ENCODE measurements around the gene SNX2. TPM values are rescaled to one million over a fixed set of nuclear protein-coding genes. Genes with fewer than 3 reads are reported as not detected.
"Not testable (repeated sequence)": the region's sequence is repeated elsewhere in the genome, so short reads cannot be mapped to it uniquely, and the experiment has no call there.

Gene SNX2
- total RNA-seq, 1 donor from 2014 or later, result 145 TPM

DNA sequence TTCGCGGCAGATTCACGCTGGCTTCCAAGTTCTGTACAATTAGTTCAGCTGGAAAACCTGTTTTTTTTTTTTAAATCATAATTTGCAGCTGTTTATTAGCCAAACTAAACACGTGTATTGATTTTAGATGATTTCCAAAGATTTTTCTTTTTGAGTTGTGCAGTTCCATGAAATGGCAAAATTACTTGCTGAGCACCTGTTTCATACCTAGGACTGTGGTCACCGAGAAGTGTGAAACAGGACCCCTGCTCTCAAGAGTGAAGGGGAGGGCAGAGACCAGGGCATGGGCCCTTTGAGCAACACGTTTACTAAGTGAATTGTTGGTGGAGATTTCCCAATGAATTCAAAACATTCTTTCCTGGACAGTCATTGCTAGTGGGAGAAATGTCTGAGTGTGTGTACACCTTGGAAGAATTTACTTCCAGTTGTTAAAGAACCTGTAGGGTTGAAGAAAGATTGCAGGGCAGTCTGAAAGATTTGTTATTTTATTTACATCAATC, 71.2 kb downstream of the SNX2 start:
- intact Hi-C loops (cut with micrococcal nuclease), result loop anchor here (5.0 kb wide), 1 partner anchor 576 kb away; the partner anchor contains the start of gene CEP120
- POLR2A ChIA-PET, result interaction anchor here (0.7 to 2.6 kb wide), 6 partner anchors 14 to 330 kb away, joined by 3 to 12 read pairs (median 6); partner anchors contain the start of gene SNX2
- Mint-ChIP-seq H3K9me3 (no peaks in the 10 kb centered on the region), H3K36me3 (ENCODE audit: low read depth) (no peaks in the 10 kb centered on the region), H3K4me3 (peak overlapping the region; percentile 81), H3K4me1 (peaks cover 31% of the 10 kb centered on the region), H3K27me3 (no peaks in the 10 kb centered on the region), H3K27ac (peak overlapping the region; percentile 69)
- DNase-seq (no peak), ATAC-seq (ENCODE audit: low read depth) (no peak)
- TF ChIP-seq, protein P1, sequence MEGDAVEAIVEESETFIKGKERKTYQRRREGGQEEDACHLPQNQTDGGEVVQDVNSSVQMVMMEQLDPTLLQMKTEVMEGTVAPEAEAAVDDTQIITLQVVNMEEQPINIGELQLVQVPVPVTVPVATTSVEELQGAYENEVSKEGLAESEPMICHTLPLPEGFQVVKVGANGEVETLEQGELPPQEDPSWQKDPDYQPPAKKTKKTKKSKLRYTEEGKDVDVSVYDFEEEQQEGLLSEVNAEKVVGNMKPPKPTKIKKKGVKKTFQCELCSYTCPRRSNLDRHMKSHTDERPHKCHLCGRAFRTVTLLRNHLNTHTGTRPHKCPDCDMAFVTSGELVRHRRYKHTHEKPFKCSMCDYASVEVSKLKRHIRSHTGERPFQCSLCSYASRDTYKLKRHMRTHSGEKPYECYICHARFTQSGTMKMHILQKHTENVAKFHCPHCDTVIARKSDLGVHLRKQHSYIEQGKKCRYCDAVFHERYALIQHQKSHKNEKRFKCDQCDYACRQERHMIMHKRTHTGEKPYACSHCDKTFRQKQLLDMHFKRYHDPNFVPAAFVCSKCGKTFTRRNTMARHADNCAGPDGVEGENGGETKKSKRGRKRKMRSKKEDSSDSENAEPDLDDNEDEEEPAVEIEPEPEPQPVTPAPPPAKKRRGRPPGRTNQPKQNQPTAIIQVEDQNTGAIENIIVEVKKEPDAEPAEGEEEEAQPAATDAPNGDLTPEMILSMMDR (IDR thresholded peaks at IDR 0.05), result no peak
- CTCF ChIA-PET, result interaction anchor here (0.6 to 2.4 kb wide), 3 partner anchors 142 to 261 kb away, joined by 3 to 9 read pairs (median 3); no protein-coding TSS in a partner anchor

DNA sequence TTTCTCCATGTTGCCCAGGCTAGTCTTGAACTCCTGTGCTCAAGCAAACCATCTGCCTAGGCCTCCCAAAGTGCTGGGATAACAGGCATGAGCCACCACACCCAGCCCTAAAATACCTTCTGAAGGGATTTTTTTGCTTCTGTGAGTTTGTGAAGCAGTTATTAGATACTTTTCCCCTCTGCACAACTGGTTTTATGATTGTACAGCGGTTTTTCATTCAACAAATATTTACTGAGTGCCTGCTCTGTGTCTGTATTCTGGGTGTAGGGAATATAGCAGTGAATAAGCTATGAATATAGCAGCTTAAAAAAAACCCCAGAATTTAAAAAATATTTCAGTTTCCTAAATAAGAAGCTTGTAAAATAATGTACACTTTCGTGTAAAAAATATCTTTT, 72.8 kb downstream of the SNX2 start:
- Mint-ChIP-seq H3K9me3 (no peaks in the 10 kb centered on the region), H3K27me3 (no peaks in the 10 kb centered on the region), H3K4me3 (no peak overlapping the region), H3K36me3 (ENCODE audit: low read depth) (no peaks in the 10 kb centered on the region), H3K27ac (peak overlapping the region; percentile 50), H3K4me1 (peaks cover 31% of the 10 kb centered on the region)
- ATAC-seq (ENCODE audit: low read depth) (no peak), DNase-seq (no peak)
- TF ChIP-seq, protein P1 (IDR thresholded peaks at IDR 0.05), result no peak
- ChIA-PET POLR2A (interaction anchor here (1.2 to 2.6 kb wide), 3 partner anchors 13 to 145 kb away, joined by 3 to 12 read pairs (median 5); partner anchors contain the start of gene SNX2), CTCF (no interaction called here)
- intact Hi-C loops (cut with micrococcal nuclease), result loop anchor here (5.0 kb wide), 1 partner anchor 575 kb away; the partner anchor contains the start of gene CEP120

DNA sequence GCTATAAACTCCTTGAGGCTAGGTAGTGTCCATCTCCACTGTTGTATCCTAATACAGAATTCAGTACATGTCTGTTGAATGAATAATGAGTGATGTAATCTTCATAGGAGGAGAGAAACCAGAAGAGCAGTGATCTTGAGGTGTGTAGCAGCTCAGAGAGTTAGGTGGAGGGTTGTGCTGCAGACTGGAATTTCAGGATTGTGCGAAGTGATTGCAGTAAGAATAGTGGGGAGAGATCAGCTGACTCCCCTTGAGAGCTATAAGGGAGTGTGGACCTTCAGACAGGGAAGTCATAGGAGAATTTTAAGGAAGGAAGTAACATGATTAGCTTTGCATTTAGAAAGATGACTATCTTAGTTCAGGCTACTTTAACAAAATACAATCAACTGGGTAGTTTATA, 74.9 kb downstream of the SNX2 start:
- H3K27me3 Mint-ChIP-seq, result no peaks in the 10 kb centered on the region
- H3K27ac Mint-ChIP-seq, result no peak overlapping the region
- intact Hi-C loops (cut with micrococcal nuclease), result loop anchor here (5.0 kb wide), 1 partner anchor 573 kb away; the partner anchor contains the start of gene CEP120
- no peak for DNase-seq
- peaks cover 19% of the 10 kb centered on the region for H3K4me1 Mint-ChIP-seq
- no peaks in the 10 kb centered on the region for H3K9me3 Mint-ChIP-seq
- ChIA-PET CTCF (no interaction called here), POLR2A (no interaction called here)
- H3K4me3 Mint-ChIP-seq, result no peak overlapping the region
- TF ChIP-seq, protein P1 (IDR thresholded peaks at IDR 0.05), result no peak
- H3K36me3 Mint-ChIP-seq (ENCODE audit: low read depth), result no peaks in the 10 kb centered on the region
- no peak for ATAC-seq (ENCODE audit: low read depth)

DNA sequence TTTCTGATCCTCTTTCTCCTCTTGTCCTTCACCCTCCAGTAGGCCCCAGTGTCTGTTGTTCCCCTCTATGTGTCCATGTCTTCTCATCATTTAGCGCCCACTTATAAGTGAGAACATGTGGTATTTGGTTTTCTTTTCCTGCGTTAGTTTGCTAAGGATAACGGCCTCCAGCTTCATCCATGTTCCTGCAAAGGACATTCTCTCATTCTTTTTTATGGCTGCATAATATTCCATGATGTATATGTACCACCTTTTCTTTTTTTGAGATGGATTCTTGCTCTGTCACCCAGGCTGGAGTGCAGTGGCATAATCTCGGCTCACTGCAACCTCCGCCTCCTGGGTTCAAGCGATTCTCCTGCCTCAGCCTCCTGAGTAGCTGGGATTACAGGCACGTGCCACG, 82.7 kb downstream of the SNX2 start:
- H3K4me1 Mint-ChIP-seq; H3K4me3 Mint-ChIP-seq; CTCF ChIA-PET; H3K27ac Mint-ChIP-seq; H3K9me3 Mint-ChIP-seq; ATAC-seq (ENCODE audit: low read depth); H3K36me3 Mint-ChIP-seq (ENCODE audit: low read depth); DNase-seq; POLR2A ChIA-PET; H3K27me3 Mint-ChIP-seq; intact Hi-C loops (cut with micrococcal nuclease): not testable (repeated sequence)

DNA sequence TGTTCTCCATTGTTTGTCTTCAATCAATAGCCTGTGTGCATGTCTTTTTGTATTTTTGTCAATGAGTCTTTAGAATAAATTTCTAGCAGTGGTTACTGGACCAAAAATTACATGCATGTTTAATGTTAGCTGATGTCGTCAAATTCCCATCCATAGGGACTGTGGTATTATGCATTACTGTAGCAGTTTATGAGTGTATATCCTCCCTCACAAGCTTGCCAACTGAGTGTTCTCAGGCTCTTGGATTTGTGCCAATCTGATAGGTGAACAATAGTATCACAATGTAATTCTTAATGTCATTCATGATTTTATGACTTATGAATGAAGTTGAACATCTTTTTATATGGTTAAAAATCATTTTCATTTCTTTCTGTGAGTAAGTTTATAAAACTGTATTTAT, 83.6 kb downstream of the SNX2 start:
- ChIA-PET CTCF (no interaction called here), POLR2A (no interaction called here)
- H3K4me3 Mint-ChIP-seq, result no peak overlapping the region
- DNase-seq, result no peak
- intact Hi-C loops (cut with micrococcal nuclease), result no loop called here
- TF ChIP-seq, protein P1 (IDR thresholded peaks at IDR 0.05), result no peak
- no peak for ATAC-seq (ENCODE audit: low read depth)
- no peaks in the 10 kb centered on the region for H3K36me3 Mint-ChIP-seq (ENCODE audit: low read depth)
- no peaks in the 10 kb centered on the region for H3K27me3 Mint-ChIP-seq
- H3K27ac Mint-ChIP-seq, result no peak overlapping the region
- H3K9me3 Mint-ChIP-seq, result peaks cover 3% of the 10 kb centered on the region
- H3K4me1 Mint-ChIP-seq, result no peaks in the 10 kb centered on the region

DNA sequence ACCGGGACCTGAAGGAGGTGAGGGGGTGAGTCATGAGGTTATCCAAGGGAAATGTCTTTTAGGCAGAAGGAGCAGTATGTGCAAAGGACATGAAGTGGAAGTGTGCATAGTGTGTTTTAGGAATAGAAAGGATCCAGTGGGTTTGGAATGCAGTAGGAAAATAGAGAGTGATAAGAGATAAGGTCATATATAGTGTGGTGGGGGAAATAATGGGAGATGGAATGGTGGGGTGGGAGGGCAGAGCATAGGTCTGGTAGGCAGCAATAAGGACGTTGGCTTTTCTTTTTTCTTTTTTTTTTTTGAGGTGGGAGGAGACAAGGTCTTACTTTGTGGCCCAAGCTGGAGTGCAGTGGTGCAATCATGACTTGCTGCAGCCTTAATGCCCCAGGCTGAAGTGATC, 88.4 kb downstream of the SNX2 start:
- TF ChIP-seq, protein P1 (IDR thresholded peaks at IDR 0.05), result no peak
- POLR2A ChIA-PET, result no interaction called here
- CTCF ChIA-PET, result no interaction called here

More for the DNA sequence above, 88.4 kb downstream of the SNX2 start:
- Mint-ChIP-seq H3K27me3 (no peaks in the 10 kb centered on the region), H3K4me1 (no peaks in the 10 kb centered on the region), H3K36me3 (ENCODE audit: low read depth) (no peaks in the 10 kb centered on the region), H3K27ac (no peak overlapping the region), H3K9me3 (no peaks in the 10 kb centered on the region), H3K4me3 (no peak overlapping the region)
- ATAC-seq (ENCODE audit: low read depth), result no peak
- intact Hi-C loops (cut with micrococcal nuclease), result no loop called here
- DNase-seq, result no peak
